Nephron progenitor cell (in vitro differentiated cells): Measurements from ENCODE around the gene PLXNA2.

Experiments
- DNase-seq: peaks from one replicate; pipeline ENCODE4 v3.0.0; 2021
- H3K27ac Mint-ChIP-seq: 2 replicates; pipeline ENCODE4 v1.8.0; 2021; ENCODE audit warnings: mild to moderate bottlenecking, moderate library complexity, mixed read lengths
- H3K27me3 Mint-ChIP-seq: 2 replicates; pipeline ENCODE4 v1.8.0; 2021; ENCODE audit warnings: mild to moderate bottlenecking, low read depth, mixed read lengths; ENCODE audit not compliant: poor library complexity
- H3K36me3 Mint-ChIP-seq: 2 replicates; pipeline ENCODE4 v1.8.0; 2021; ENCODE audit warnings: low read depth, mixed read lengths
- H3K4me1 Mint-ChIP-seq: 2 replicates; pipeline ENCODE4 v1.8.0; 2021; ENCODE audit warnings: mixed read lengths
- H3K4me3 Mint-ChIP-seq: 2 replicates; pipeline ENCODE4 v1.8.0; 2021; ENCODE audit warnings: mild to moderate bottlenecking, moderate library complexity, mixed read lengths
- H3K9me3 Mint-ChIP-seq: 2 replicates; pipeline ENCODE4 v1.8.0; 2021; ENCODE audit warnings: mild to moderate bottlenecking, moderate library complexity, mixed read lengths
- CTCF ChIP-seq: fragments of 200-600 bp; sonication (generic); IDR thresholded peaks from 2 replicates; pipeline ENCODE4 v1.5.0; 2021; ENCODE audit warnings: antibody characterized with exemption

PLXNA2 gene

GRCh38 chr1:208275083-208275482, 30.9 kb upstream of the PLXNA2 start:
- DNase-seq: no peak
- peaks cover 6% of the 10 kb centered on the region for H3K27me3 Mint-ChIP-seq
- H3K4me1 Mint-ChIP-seq: peaks cover 63% of the 10 kb centered on the region
- H3K27ac Mint-ChIP-seq: no peak overlapping the region
- no peaks in the 10 kb centered on the region for H3K9me3 Mint-ChIP-seq
- no peak overlapping the region for H3K4me3 Mint-ChIP-seq
- no peaks in the 10 kb centered on the region for H3K36me3 Mint-ChIP-seq
- TF ChIP-seq CTCF: no peak

- peaks cover 6% of the 10 kb centered on the region for H3K27me3 Mint-ChIP-seq
- no peak for DNase-seq
- H3K9me3 Mint-ChIP-seq: no peaks in the 10 kb centered on the region
- H3K27ac Mint-ChIP-seq: no peak overlapping the region
- TF ChIP-seq CTCF: no peak
- H3K4me3 Mint-ChIP-seq: no peak overlapping the region
- H3K4me1 Mint-ChIP-seq: peaks cover 66% of the 10 kb centered on the region
- no peaks in the 10 kb centered on the region for H3K36me3 Mint-ChIP-seq
Observed at GRCh38 chr1:208273386-208274017, 29.3 kb upstream of the PLXNA2 start.

GRCh38 chr1:208272713-208273112, 28.5 kb upstream of the PLXNA2 start:
- no peak overlapping the region for H3K4me3 Mint-ChIP-seq

GRCh38 chr1:208272311-208272710, 28.1 kb upstream of the PLXNA2 start:
- Mint-ChIP-seq H3K27ac (peak overlapping the region; percentile 20), H3K9me3 (no peaks in the 10 kb centered on the region), H3K4me1 (peaks cover 72% of the 10 kb centered on the region), H3K36me3 (no peaks in the 10 kb centered on the region), H3K27me3 (peaks cover 6% of the 10 kb centered on the region), H3K4me3 (no peak overlapping the region)
- no peak for DNase-seq
- TF ChIP-seq CTCF: no peak

More at GRCh38 chr1:208272713-208273112, 28.5 kb upstream of the PLXNA2 start:
- H3K9me3 Mint-ChIP-seq: no peaks in the 10 kb centered on the region
- peaks cover 70% of the 10 kb centered on the region for H3K4me1 Mint-ChIP-seq
- H3K27me3 Mint-ChIP-seq: peaks cover 6% of the 10 kb centered on the region
- H3K27ac Mint-ChIP-seq: no peak overlapping the region
- no peak for TF ChIP-seq CTCF
- no peak for DNase-seq
- H3K36me3 Mint-ChIP-seq: no peaks in the 10 kb centered on the region

GRCh38 chr1:208271236-208271635, 27.1 kb upstream of the PLXNA2 start:
- no peak for DNase-seq
- Mint-ChIP-seq H3K9me3 (no peaks in the 10 kb centered on the region), H3K4me3 (no peak overlapping the region), H3K4me1 (peaks cover 63% of the 10 kb centered on the region), H3K36me3 (no peaks in the 10 kb centered on the region), H3K27me3 (peaks cover 3% of the 10 kb centered on the region), H3K27ac (no peak overlapping the region)
- TF ChIP-seq CTCF: no peak

GRCh38 chr1:208270651-208271141, 26.5 kb upstream of the PLXNA2 start:
- H3K36me3 Mint-ChIP-seq: no peaks in the 10 kb centered on the region
- DNase-seq: no peak
- H3K9me3 Mint-ChIP-seq: no peaks in the 10 kb centered on the region
- H3K4me3 Mint-ChIP-seq: no peak overlapping the region
- no peak overlapping the region for H3K27ac Mint-ChIP-seq
- no peak for TF ChIP-seq CTCF
- H3K4me1 Mint-ChIP-seq: peaks cover 58% of the 10 kb centered on the region
- peaks cover 8% of the 10 kb centered on the region for H3K27me3 Mint-ChIP-seq
